H1 (cell line): ENCODE data around the gene UBASH3A. TPM values are rescaled to one million over a fixed set of nuclear protein-coding genes. Genes with fewer than 3 reads are reported as not detected.

Experiments used
- CTCF ChIA-PET: fragments of 300-600 bp; sonication (Branson Sonifier 250); formaldehyde crosslinking; loops from one replicate; lab custom pipeline; 2021; ENCODE audit not compliant: partially characterized antibody; lab: Charles Lee
- POLR2A ChIA-PET: fragments of 300-600 bp; sonication (Branson Sonifier 250); formaldehyde crosslinking; loops from one replicate; lab custom pipeline; 2021; ENCODE audit warnings: inconsistent platforms; ENCODE audit not compliant: partially characterized antibody; lab: Charles Lee
- DNase-seq, 2 experiments: peaks; one replicate each; pipeline versions ENCODE4 v3.0.0 to v3.0.0-alpha.2; 2010 to 2022; ENCODE audit warnings: low spot score in 2 of 2, low read depth in 1 of 2, mixed read lengths in 1 of 2
- FAIRE-seq: peaks from 2 replicates; lab custom pipeline; 2011; peaks lifted over from hg19 to GRCh38; lab: Jason Lieb, UNC
- H2AFZ ChIP-seq: 2 replicates; pipeline ENCODE4 v1.8.1; 2012; ENCODE audit warnings: low read length, inconsistent platforms
- H2AK5ac ChIP-seq: 2 replicates; pipeline ENCODE4 v1.6.1; 2013; ENCODE audit warnings: low read depth, low read length
- H2BK120ac ChIP-seq: replicated peaks from 2 replicates; pipeline ENCODE3; 2013; ENCODE audit warnings: low read depth, low read length, inconsistent platforms
- H2BK12ac ChIP-seq: 2 replicates; pipeline ENCODE4 v1.6.1; 2013; ENCODE audit warnings: low read depth, low read length
- H2BK15ac ChIP-seq: 2 replicates; pipeline ENCODE4 v1.6.1; 2013; ENCODE audit warnings: low read length
- H2BK20ac ChIP-seq: 2 replicates; pipeline ENCODE4 v1.6.1; 2013; ENCODE audit warnings: low read length
- H2BK5ac ChIP-seq: 2 replicates; pipeline ENCODE4 v1.6.1; 2013; ENCODE audit warnings: low read depth, low read length
- H3K14ac ChIP-seq: 2 replicates; pipeline ENCODE4 v1.6.1; 2013; ENCODE audit warnings: inconsistent platforms; ENCODE audit not compliant: insufficient read length
- H3K18ac ChIP-seq: 2 replicates; pipeline ENCODE4 v1.6.1; 2013; ENCODE audit warnings: low read length; ENCODE audit errors: extremely low read depth
- H3K23ac ChIP-seq: 2 replicates; pipeline ENCODE4 v1.6.1; 2013; ENCODE audit warnings: inconsistent platforms; ENCODE audit not compliant: insufficient read length
- H3K23me2 ChIP-seq: 2 replicates; pipeline ENCODE4 v1.6.1; 2013; ENCODE audit warnings: low read depth, low read length
- H3K27ac ChIP-seq: 2 replicates; pipeline ENCODE4 v1.6.1; 2011; ENCODE audit warnings: low read depth, low read length, inconsistent platforms
- H3K27me3 ChIP-seq, 4 experiments: replicated peaks in 1 of 4; 1 replicate in 1 of 4; 2 replicates in 3 of 4; pipeline versions ENCODE4 v1.6.1 to v1.8.1; 2011 to 2013; ENCODE audit warnings: low read length in 3 of 4, mild to moderate bottlenecking in 3 of 4, inconsistent platforms in 2 of 4, mixed read lengths in 2 of 4, moderate library complexity in 1 of 4; ENCODE audit not compliant: control insufficient read depth in 3 of 4, insufficient read depth in 3 of 4; ENCODE audit errors: extremely low read depth in 1 of 4
- H3K36me3 ChIP-seq, 4 experiments: 2 replicates each; pipeline versions ENCODE4 v1.6.1 to v1.8.1; 2011 to 2013; ENCODE audit warnings: mild to moderate bottlenecking in 4 of 4, low read length in 3 of 4, moderate library complexity in 2 of 4, control low read depth in 1 of 4, inconsistent platforms in 1 of 4; ENCODE audit not compliant: insufficient read depth in 4 of 4, control insufficient read depth in 2 of 4
- H3K4ac ChIP-seq: replicated peaks from 2 replicates; pipeline ENCODE3; 2013; ENCODE audit warnings: low read length, low read depth, mixed read lengths, inconsistent platforms; ENCODE audit not compliant: insufficient read length
- H3K4me1 ChIP-seq, 4 experiments: replicated peaks in 1 of 4; 1 replicate in 1 of 4; 2 replicates in 3 of 4; pipeline versions ENCODE4 v1.6.1 to v1.8.1; 2011 to 2013; ENCODE audit warnings: low read length in 3 of 4, inconsistent platforms in 2 of 4, mixed read lengths in 1 of 4; ENCODE audit not compliant: insufficient read depth in 4 of 4, control insufficient read depth in 3 of 4
- H3K4me2 ChIP-seq, 2 experiments: 2 replicates each; pipeline versions ENCODE4 v1.6.1 to v1.8.1; 2011 to 2013; ENCODE audit warnings: low read depth in 2 of 2, low read length in 2 of 2, control low read depth in 1 of 2, inconsistent platforms in 1 of 2, mild to moderate bottlenecking in 1 of 2; ENCODE audit not compliant: insufficient read depth in 1 of 2
- H3K4me3 ChIP-seq, 4 experiments: fragments of 200-600, 300-600 bp in 1 of 4; sonication (generic), shearing (Covaris generic), sonication (Bioruptor Twin) in 1 of 4; 2 replicates each; pipeline versions ENCODE4 v1.5.1 to v1.8.1; 2011 to 2016; ENCODE audit warnings: low read length in 4 of 4, low read depth in 3 of 4, control low read depth in 2 of 4, inconsistent platforms in 2 of 4, mild to moderate bottlenecking in 2 of 4, mixed read lengths in 1 of 4, moderate library complexity in 1 of 4; ENCODE audit not compliant: insufficient read depth in 2 of 4; ENCODE audit errors: extremely low read depth in 1 of 4
- H3K56ac ChIP-seq: replicated peaks from 2 replicates; pipeline ENCODE3; 2013; ENCODE audit warnings: low read depth, mild to moderate bottlenecking, mixed read lengths, low read length, inconsistent platforms; ENCODE audit not compliant: insufficient read length
- H3K79me1 ChIP-seq: 2 replicates; pipeline ENCODE4 v1.6.1; 2013; ENCODE audit warnings: low read depth, low read length, control low read depth
- H3K79me2 ChIP-seq, 2 experiments: 2 replicates each; pipeline versions ENCODE4 v1.6.1 to v1.8.1; 2012 to 2013; ENCODE audit warnings: low read length in 2 of 2, mild to moderate bottlenecking in 2 of 2, inconsistent platforms in 1 of 2; ENCODE audit not compliant: insufficient read depth in 2 of 2, control insufficient read depth in 1 of 2
- H3K9ac ChIP-seq, 4 experiments: replicated peaks in 1 of 4; 1 replicate in 1 of 4; 2 replicates in 3 of 4; pipeline versions ENCODE4 v1.6.1 to v1.8.1; 2011 to 2013; ENCODE audit warnings: low read depth in 3 of 4, low read length in 3 of 4, control low read depth in 2 of 4, mild to moderate bottlenecking in 2 of 4, moderate library complexity in 2 of 4, inconsistent platforms in 1 of 4; ENCODE audit errors: extremely low read depth in 1 of 4
- H3K9me3 ChIP-seq, 2 experiments: 2 replicates each; pipeline versions ENCODE4 v1.6.1 to v1.8.1; 2012 to 2013; ENCODE audit warnings: mild to moderate bottlenecking in 2 of 2, moderate library complexity in 2 of 2, control low read depth in 1 of 2, inconsistent platforms in 1 of 2, low read depth in 1 of 2, low read length in 1 of 2, mixed read lengths in 1 of 2; ENCODE audit not compliant: insufficient read depth in 2 of 2
- H4K20me1 ChIP-seq, 2 experiments: replicated peaks in 1 of 2; 2 replicates each; pipeline versions ENCODE3 to v1.8.1; 2011 to 2013; ENCODE audit warnings: inconsistent platforms in 2 of 2, low read length in 2 of 2, mild to moderate bottlenecking in 1 of 2; ENCODE audit not compliant: insufficient read depth in 2 of 2, control insufficient read depth in 1 of 2
- H4K5ac ChIP-seq: 2 replicates; pipeline ENCODE4 v1.6.1; 2013; ENCODE audit warnings: low read length, low read depth, mixed read lengths, inconsistent platforms; ENCODE audit not compliant: insufficient read length
- H4K8ac ChIP-seq: 2 replicates; pipeline ENCODE4 v1.8.0; 2013; ENCODE audit warnings: mild to moderate bottlenecking, moderate library complexity, low read length, inconsistent platforms; ENCODE audit not compliant: insufficient read depth; ENCODE audit errors: extremely low read depth
- H4K91ac ChIP-seq: replicated peaks from 2 replicates; pipeline ENCODE3; 2013; ENCODE audit warnings: low read length, mixed read lengths, inconsistent platforms; ENCODE audit not compliant: insufficient read length
- CTBP2 ChIP-seq: IDR thresholded peaks from 2 replicates; pipeline ENCODE4 v1.7.0; 2011; ENCODE audit warnings: borderline replicate concordance, mild to moderate bottlenecking, moderate library complexity, mixed read lengths, low read length; ENCODE audit not compliant: insufficient read depth, insufficient read length
- GABPA ChIP-seq: IDR thresholded peaks from 2 replicates; pipeline ENCODE4 v1.6.1; 2011; ENCODE audit warnings: mild to moderate bottlenecking, low read length, moderate library complexity, borderline replicate concordance; ENCODE audit not compliant: insufficient read depth
- JUND ChIP-seq: IDR thresholded peaks from 2 replicates; pipeline ENCODE4 v1.6.1; 2011; ENCODE audit warnings: mild to moderate bottlenecking, improper control_type of control experiment, low read length
- SAP30 ChIP-seq: fragments of 300-600 bp; sonication (generic); IDR thresholded peaks from 2 replicates; pipeline ENCODE4 v1.7.1; 2012; ENCODE audit warnings: low read length, moderate library complexity, mild to moderate bottlenecking, inconsistent platforms; ENCODE audit not compliant: insufficient read depth, insufficient replicate concordance
- TAF7 ChIP-seq: optimal IDR thresholded peaks from 2 replicates; pipeline ENCODE3; 2011; ENCODE audit warnings: low read depth, mild to moderate bottlenecking, inconsistent platforms, low read length, moderate library complexity, borderline replicate concordance
- WGBS, 2 experiments: shearing (Covaris generic) in 1 of 2; methylation state at CpG; one replicate each; pipeline versions ENCODE4 v1.1.6 to v1.1.7; 2013 to 2015; ENCODE audit warnings: low lambda C conversion rate in 2 of 2, mixed read lengths in 2 of 2, inconsistent platforms in 1 of 2, low coverage in 1 of 2, missing lambda C conversion rate in 1 of 2; ENCODE audit not compliant: insufficient replicate concordance in 2 of 2, insufficient coverage in 1 of 2, insufficient read length in 1 of 2; ENCODE audit errors: extremely low coverage in 1 of 2, missing lambda C conversion rate in 1 of 2; 5-methylcytosine and 5-hydroxymethylcytosine counted together
- polyA plus RNA-seq, 7 experiments: library from polyadenylated mRNA; depleted of rRNA in 3 of 7; stranded (reverse) in 5 of 7; unstranded in 2 of 7; fragments of >200 nt in 5 of 7; fragments of 200-250 nt in 2 of 7; gene quantifications; 1 replicate in 5 of 7; 2 replicates in 1 of 7; 4 replicates in 1 of 7; pipeline versions ENCODE4 v1.2.1 to v1.2.3, GENCODE V29; 2011 to 2013; ENCODE audit warnings: missing spikeins in 2 of 7, mixed read lengths in 2 of 7
- total RNA-seq: library from RNA; stranded (reverse); fragmentation: NEBNext Ultra II Directional; extraction: Animal tissue kit (Norgen Biotek cat#: 25700); gene quantifications from 2 replicates; pipeline ENCODE4 v1.2.1, GENCODE V29; 2021

Gene UBASH3A
- total and polyA plus RNA-seq, 2 of the 8 experiments (the other 6 are each of a cell fraction or from before 2014, with no cell fraction given), result not detected

DNA sequence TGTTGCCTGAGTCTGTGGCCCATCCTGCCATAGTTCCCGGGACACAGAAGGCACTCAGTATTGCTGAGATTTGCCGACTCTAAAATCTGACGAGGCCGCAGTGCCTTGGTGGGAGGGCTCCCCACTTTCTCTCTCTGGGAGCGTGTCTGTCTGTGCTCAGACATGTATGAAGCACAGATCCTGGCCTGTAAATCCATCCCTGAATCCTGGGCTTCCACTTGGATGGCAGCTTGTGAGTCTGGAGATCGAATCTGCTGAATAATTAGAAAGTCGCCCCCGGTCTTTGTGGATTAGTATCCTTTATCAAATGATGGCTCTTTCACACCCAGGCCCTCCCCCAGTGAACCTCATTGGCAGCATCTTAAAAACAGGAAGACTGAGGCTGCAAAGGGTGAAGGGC is 10.4 kb downstream of the UBASH3A start:
- Histone ChIP-seq H2AK5ac (no peak overlapping the region), H3K4ac (no peak overlapping the region), H3K27me3 (no peaks in the 10 kb centered on the region), H3K23me2 (peaks cover 6% of the 10 kb centered on the region), H3K4me3 (no peak overlapping the region), H2BK120ac (no peak overlapping the region), H3K23ac (no peak overlapping the region), H4K91ac (no peak overlapping the region), H3K56ac (no peak overlapping the region), H3K4me2 (no peak overlapping the region), H2AFZ (no peak overlapping the region), H2BK15ac (no peak overlapping the region), H2BK5ac (no peak overlapping the region), H3K4me1 (peaks cover 0 to 3% (median 1%) of the 10 kb centered on the region in 4 experiments; a peak in 4 of 7 replicates), H2BK12ac (no peak overlapping the region), H3K79me1 (no peaks in the 10 kb centered on the region), H3K14ac (no peak overlapping the region), H3K27ac (no peak overlapping the region), H3K18ac (no peak overlapping the region), H2BK20ac (no peak overlapping the region), H3K79me2 (no peaks in the 10 kb centered on the region), H3K9me3 (no peaks in the 10 kb centered on the region), H4K20me1 (peaks cover 0 to 3% of the 10 kb centered on the region in 2 experiments), H3K36me3 (no peaks in the 10 kb centered on the region), H3K9ac (no peak overlapping the region), H4K8ac (no peak overlapping the region), H4K5ac (no peak overlapping the region)
- ChIA-PET CTCF (interaction anchor here (0.8 kb wide), 1 partner anchor 9 kb away, joined by 4 read pairs; no protein-coding TSS in a partner anchor), POLR2A (no interaction called here)
- DNase-seq (no peak), FAIRE-seq (no peak)
- 85% methylated on average over 8 of the region's 8 CpGs; no CpG with 5 or more reads in 1 of the 2 experiments for WGBS, 2 experiments
- TF ChIP-seq CTBP2 (no peak), JUND (no peak), SAP30 (no peak), TAF7 (no peak), GABPA (no peak)
